ENCODE results near the gene CITED4. TPM values are rescaled to one million over a fixed set of nuclear protein-coding genes. Genes with fewer than 3 reads are reported as not detected.

Gene CITED4
- total RNA-seq, 1 donor from 2014 or later = 11.3 TPM

DNA sequence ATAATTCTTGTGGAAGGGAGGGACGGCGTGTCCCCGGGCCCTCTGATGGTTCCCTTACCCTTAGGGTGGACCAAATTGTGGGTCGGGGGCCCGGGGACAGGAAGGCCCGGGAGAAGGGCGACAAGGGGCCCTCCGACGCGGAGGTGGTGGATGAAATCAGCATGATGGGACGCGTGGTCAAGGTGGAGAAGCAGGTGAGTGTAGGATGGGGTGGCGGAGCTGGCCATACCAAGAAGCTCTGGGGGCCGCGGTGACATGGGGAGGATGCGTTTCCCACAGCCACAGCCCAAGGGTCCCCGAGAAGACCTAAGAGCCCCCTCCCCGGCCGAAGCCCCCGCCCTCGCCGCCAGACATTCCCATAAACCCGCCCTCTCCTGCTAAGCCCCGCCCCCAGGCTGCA is 24.6 kb downstream of the CITED4 start:
- DNase-seq (ENCODE audit: low read depth, low spot score) = no peak

DNA sequence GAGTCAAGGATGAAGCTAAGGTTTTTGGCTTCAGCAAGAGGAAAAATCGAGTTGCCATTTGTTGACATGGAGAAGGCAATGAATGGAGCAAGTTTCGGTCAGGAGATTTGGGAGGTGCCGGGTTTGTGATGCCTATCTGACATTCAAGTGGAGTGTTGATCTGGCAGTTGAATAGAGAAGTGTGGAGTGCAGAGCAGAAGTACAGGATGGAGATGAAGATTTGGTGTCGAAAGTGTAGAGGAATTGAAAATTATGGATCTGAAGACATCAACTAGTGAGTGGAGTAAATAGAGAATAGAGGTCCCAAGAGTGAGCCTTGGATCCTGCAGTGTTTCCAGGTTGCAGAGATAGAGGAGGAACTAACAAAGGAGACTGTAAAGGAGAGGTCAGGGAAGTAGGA is 25.9 kb downstream of the CITED4 start:
- TF ChIP-seq, protein P1, sequence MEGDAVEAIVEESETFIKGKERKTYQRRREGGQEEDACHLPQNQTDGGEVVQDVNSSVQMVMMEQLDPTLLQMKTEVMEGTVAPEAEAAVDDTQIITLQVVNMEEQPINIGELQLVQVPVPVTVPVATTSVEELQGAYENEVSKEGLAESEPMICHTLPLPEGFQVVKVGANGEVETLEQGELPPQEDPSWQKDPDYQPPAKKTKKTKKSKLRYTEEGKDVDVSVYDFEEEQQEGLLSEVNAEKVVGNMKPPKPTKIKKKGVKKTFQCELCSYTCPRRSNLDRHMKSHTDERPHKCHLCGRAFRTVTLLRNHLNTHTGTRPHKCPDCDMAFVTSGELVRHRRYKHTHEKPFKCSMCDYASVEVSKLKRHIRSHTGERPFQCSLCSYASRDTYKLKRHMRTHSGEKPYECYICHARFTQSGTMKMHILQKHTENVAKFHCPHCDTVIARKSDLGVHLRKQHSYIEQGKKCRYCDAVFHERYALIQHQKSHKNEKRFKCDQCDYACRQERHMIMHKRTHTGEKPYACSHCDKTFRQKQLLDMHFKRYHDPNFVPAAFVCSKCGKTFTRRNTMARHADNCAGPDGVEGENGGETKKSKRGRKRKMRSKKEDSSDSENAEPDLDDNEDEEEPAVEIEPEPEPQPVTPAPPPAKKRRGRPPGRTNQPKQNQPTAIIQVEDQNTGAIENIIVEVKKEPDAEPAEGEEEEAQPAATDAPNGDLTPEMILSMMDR (conservative IDR thresholded peaks at IDR 0.05) = no peak
- Mint-ChIP-seq H3K4me1 (no peaks in the 10 kb centered on the region), H3K27ac (ENCODE audit: unreplicated experiment) (no peak overlapping the region), H3K27me3 (ENCODE audit: low read depth) (no peaks in the 10 kb centered on the region), H3K4me3 (no peak overlapping the region), H3K36me3 (ENCODE audit: low read depth) (no peaks in the 10 kb centered on the region), H3K9me3 (no peaks in the 10 kb centered on the region)
- no peak for DNase-seq (ENCODE audit: low read depth, low spot score)

More for the DNA sequence above, 24.6 kb downstream of the CITED4 start:
- peaks cover 3% of the 10 kb centered on the region for H3K36me3 Mint-ChIP-seq (ENCODE audit: low read depth)
- H3K9me3 Mint-ChIP-seq = peaks cover 3% of the 10 kb centered on the region
- no peaks in the 10 kb centered on the region for H3K27me3 Mint-ChIP-seq (ENCODE audit: low read depth)
- H3K4me1 Mint-ChIP-seq = no peaks in the 10 kb centered on the region
- H3K4me3 Mint-ChIP-seq = no peak overlapping the region
- H3K27ac Mint-ChIP-seq (ENCODE audit: unreplicated experiment) = no peak overlapping the region
- TF ChIP-seq, protein P1 (conservative IDR thresholded peaks at IDR 0.05) = no peak

DNA sequence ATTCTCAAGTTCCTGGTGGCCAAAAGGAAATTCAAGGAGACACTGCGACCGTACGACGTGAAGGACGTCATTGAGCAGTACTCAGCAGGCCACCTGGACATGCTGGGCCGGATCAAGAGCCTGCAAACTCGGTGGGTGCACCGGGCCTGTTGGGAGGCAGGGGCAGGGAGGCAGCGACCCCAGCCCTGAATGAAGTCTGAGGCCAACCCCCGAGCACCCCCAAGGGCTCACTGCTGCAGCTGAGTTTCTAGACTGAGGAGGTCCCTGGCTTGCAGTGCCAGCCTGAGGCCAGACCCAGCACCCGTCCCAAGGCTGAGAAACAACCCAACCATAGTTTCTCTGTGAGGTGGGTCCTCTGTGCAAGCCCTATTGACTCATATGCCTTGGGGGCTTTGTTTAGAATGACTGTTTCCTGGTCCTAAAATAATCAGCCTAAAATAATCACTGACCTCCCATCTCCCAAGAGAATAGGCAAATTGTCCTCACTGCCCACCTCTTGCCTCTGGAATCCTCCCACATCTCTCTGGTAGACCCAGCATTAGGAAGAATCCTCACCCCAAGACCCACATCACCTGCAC is 27.1 kb downstream of the CITED4 start:
- H3K27me3 Mint-ChIP-seq (ENCODE audit: low read depth) = no peaks in the 10 kb centered on the region
- TF ChIP-seq, protein P1 (conservative IDR thresholded peaks at IDR 0.05) = no peak
- no peak for DNase-seq (ENCODE audit: low read depth, low spot score)
- H3K9me3 Mint-ChIP-seq = no peaks in the 10 kb centered on the region
- H3K4me3 Mint-ChIP-seq = no peak overlapping the region
- H3K36me3 Mint-ChIP-seq (ENCODE audit: low read depth) = no peaks in the 10 kb centered on the region
- no peaks in the 10 kb centered on the region for H3K4me1 Mint-ChIP-seq
- no peak overlapping the region for H3K27ac Mint-ChIP-seq (ENCODE audit: unreplicated experiment)

DNA sequence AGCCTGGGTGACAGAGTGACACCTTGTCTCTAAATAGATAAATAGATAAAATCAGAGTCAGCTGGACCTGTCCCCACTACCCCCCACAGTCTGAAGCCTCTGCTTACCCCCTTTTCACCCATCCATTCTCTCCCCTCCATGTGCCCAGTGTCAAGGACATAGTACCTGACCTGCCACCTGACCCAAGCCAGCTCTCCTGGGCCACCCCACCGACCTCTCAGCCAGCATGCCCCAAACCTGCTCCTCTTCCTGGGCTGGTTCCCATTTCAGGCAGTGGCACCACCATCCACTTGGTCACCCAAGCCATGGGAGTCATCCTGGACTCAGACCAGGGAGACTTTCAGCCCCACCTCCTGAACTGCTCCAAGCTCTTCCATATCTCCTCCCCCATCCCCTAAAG is 28.2 kb downstream of the CITED4 start:
- no peaks in the 10 kb centered on the region for H3K4me1 Mint-ChIP-seq
- H3K9me3 Mint-ChIP-seq = no peaks in the 10 kb centered on the region
- no peak overlapping the region for H3K27ac Mint-ChIP-seq (ENCODE audit: unreplicated experiment)
- DNase-seq (ENCODE audit: low read depth, low spot score) = no peak
- H3K36me3 Mint-ChIP-seq (ENCODE audit: low read depth) = no peaks in the 10 kb centered on the region
- no peak overlapping the region for H3K4me3 Mint-ChIP-seq
- TF ChIP-seq, protein P1 (conservative IDR thresholded peaks at IDR 0.05) = no peak
- H3K27me3 Mint-ChIP-seq (ENCODE audit: low read depth) = no peaks in the 10 kb centered on the region

DNA sequence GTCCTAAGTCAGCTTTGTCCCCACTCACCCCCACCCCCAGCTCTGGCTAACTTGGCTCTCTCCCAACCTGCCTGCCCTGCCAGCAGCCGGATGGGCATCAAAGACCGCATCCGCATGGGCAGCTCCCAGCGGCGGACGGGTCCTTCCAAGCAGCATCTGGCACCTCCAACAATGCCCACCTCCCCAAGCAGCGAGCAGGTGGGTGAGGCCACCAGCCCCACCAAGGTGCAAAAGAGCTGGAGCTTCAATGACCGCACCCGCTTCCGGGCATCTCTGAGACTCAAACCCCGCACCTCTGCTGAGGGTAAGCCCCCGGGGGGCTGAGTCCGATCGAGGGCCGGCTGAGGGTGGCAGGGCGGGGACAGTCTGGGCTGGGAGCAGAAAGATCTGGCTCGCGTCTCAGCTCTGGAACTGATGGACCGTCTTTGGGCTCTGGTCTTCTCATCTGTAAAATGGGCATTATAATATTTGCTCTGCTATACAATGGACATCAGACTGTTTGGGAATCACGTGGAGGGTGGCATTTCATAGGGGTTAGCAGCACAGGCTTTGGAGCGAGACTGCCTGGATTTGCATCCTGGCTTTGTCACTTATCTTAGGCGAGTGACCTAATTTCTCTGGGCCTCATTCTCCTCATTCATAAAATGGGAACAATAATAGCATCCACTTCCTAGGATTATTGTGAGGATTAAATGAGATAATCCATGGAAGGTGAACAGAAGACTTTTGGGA is 31.0 kb downstream of the CITED4 start:
- TF ChIP-seq, protein P1 (conservative IDR thresholded peaks at IDR 0.05) = no peak
- Mint-ChIP-seq H3K27me3 (ENCODE audit: low read depth) (no peaks in the 10 kb centered on the region), H3K9me3 (no peaks in the 10 kb centered on the region), H3K27ac (ENCODE audit: unreplicated experiment) (no peak overlapping the region), H3K4me1 (peaks cover 9% of the 10 kb centered on the region), H3K36me3 (ENCODE audit: low read depth) (no peaks in the 10 kb centered on the region), H3K4me3 (no peak overlapping the region)
- DNase-seq (ENCODE audit: low read depth, low spot score) = no peak

Measured in neural crest cell (in vitro differentiated cells).